GM23338 (cell line): ENCODE measurements around the gene ADAMTS17. TPM values are rescaled to one million over a fixed set of nuclear protein-coding genes. Genes with fewer than 3 reads are reported as not detected.

Experiments used
- ATAC-seq: fragments of 200-7000 bp; cut with Tn5 transposase; 3 replicates; pipeline ENCODE4 v1.9.1; 2020
- DNase-seq: peaks from one replicate; pipeline ENCODE4 v3.0.0-alpha.2; 2015; ENCODE audit warnings: low spot score
- H2AFZ ChIP-seq: fragments of 200-600 bp; sonication (generic); 2 replicates; pipeline ENCODE4 v1.8.0; 2016; ENCODE audit warnings: antibody characterized with exemption, mild to moderate bottlenecking, moderate library complexity
- H3F3A ChIP-seq: fragments of 200-600 bp; sonication (generic); replicated peaks from 2 replicates; pipeline ENCODE4 v1.8.0; 2017; ENCODE audit warnings: antibody characterized with exemption, mixed run types, low read depth
- H3K27ac ChIP-seq: fragments of 200-600 bp; sonication (generic); 2 replicates; pipeline ENCODE4 v1.6.1; 2016; ENCODE audit warnings: low read depth
- H3K27me3 ChIP-seq: fragments of 200-600 bp; sonication (generic); 2 replicates; pipeline ENCODE4 v1.8.0; 2016; ENCODE audit warnings: mild to moderate bottlenecking, mixed run types, moderate library complexity; ENCODE audit not compliant: insufficient read depth
- H3K36me3 ChIP-seq: fragments of 200-600 bp; sonication (generic); 2 replicates; pipeline ENCODE4 v1.8.0; 2016; ENCODE audit warnings: mild to moderate bottlenecking; ENCODE audit not compliant: insufficient read depth
- H3K4me1 ChIP-seq: fragments of 200-600 bp; sonication (generic); 2 replicates; pipeline ENCODE4 v1.8.0; 2016; ENCODE audit warnings: mild to moderate bottlenecking, moderate library complexity; ENCODE audit not compliant: insufficient read depth
- H3K4me2 ChIP-seq: fragments of 200-600 bp; sonication (generic); 2 replicates; pipeline ENCODE4 v1.7.1; 2017; ENCODE audit warnings: mixed run types
- H3K4me3 ChIP-seq: fragments of 200-600 bp; sonication (generic); 2 replicates; pipeline ENCODE4 v1.6.1; 2016; ENCODE audit warnings: mixed run types
- H3K79me2 ChIP-seq: fragments of 200-600 bp; sonication (generic); replicated peaks from 2 replicates; pipeline ENCODE4 v1.8.0; 2017; ENCODE audit warnings: mild to moderate bottlenecking; ENCODE audit not compliant: insufficient read depth
- H3K9me2 ChIP-seq: fragments of 200-600 bp; sonication (generic); 2 replicates; pipeline ENCODE4 v1.8.0; 2017; ENCODE audit not compliant: insufficient read depth
- H4K20me1 ChIP-seq: fragments of 200-600 bp; sonication (generic); replicated peaks from 2 replicates; pipeline ENCODE4 v1.8.0; 2017; ENCODE audit warnings: mild to moderate bottlenecking; ENCODE audit not compliant: insufficient read depth
- H3K27ac Mint-ChIP-seq: 2 replicates; pipeline ENCODE4 v1.8.0; 2020; ENCODE audit warnings: inconsistent platforms, mild to moderate bottlenecking, moderate library complexity, mixed read lengths
- H3K27me3 Mint-ChIP-seq: 3 replicates; pipeline ENCODE4 v1.8.0; 2022; ENCODE audit warnings: low read depth, mild to moderate bottlenecking, moderate library complexity, mixed read lengths, inconsistent platforms; ENCODE audit not compliant: insufficient read depth, poor library complexity
- H3K36me3 Mint-ChIP-seq: 3 replicates; pipeline ENCODE4 v1.8.0; 2021; ENCODE audit warnings: low read depth, mild to moderate bottlenecking, inconsistent platforms, moderate library complexity, mixed read lengths
- H3K4me1 Mint-ChIP-seq: 3 replicates; pipeline ENCODE4 v1.8.0; 2020; ENCODE audit warnings: mild to moderate bottlenecking, inconsistent platforms, mixed read lengths
- H3K4me3 Mint-ChIP-seq: 3 replicates; pipeline ENCODE4 v1.8.0; 2021; ENCODE audit warnings: moderate library complexity, mild to moderate bottlenecking, inconsistent platforms, mixed read lengths
- H3K9me3 Mint-ChIP-seq: 3 replicates; pipeline ENCODE4 v1.8.0; 2020; ENCODE audit warnings: moderate library complexity, mild to moderate bottlenecking, inconsistent platforms, mixed read lengths
- CREB1 ChIP-seq: fragments of 250-450 bp; sonication (Bioruptor Pico); IDR thresholded peaks from 2 replicates; pipeline ENCODE4 v1.5.0; 2020; ENCODE audit warnings: low read depth, mild to moderate bottlenecking, moderate library complexity
- EZH2phosphoT487 ChIP-seq: fragments of 200-600 bp; sonication (generic); IDR thresholded peaks from one replicate; pipeline ENCODE4 v1.8.1; 2018; ENCODE audit warnings: antibody characterized with exemption; ENCODE audit not compliant: unreplicated experiment
- JUNB ChIP-seq: IDR thresholded peaks from one replicate; pipeline ENCODE4 v1.6.1; 2016; ENCODE audit warnings: antibody characterized with exemption; ENCODE audit not compliant: unreplicated experiment
- NANOG ChIP-seq: IDR thresholded peaks from 2 replicates; pipeline ENCODE4 v1.6.1; 2016; ENCODE audit warnings: antibody characterized with exemption, borderline replicate concordance
- REST ChIP-seq: IDR thresholded peaks from one replicate; pipeline ENCODE4 v1.6.1; 2018; ENCODE audit warnings: antibody characterized with exemption; ENCODE audit not compliant: unreplicated experiment
- STAT1 ChIP-seq: IDR thresholded peaks from one replicate; pipeline ENCODE4 v1.6.1; 2016; ENCODE audit warnings: antibody characterized with exemption; ENCODE audit not compliant: unreplicated experiment
- ZNF114 ChIP-seq: fragments of 250-450 bp; sonication (Bioruptor Pico); IDR thresholded peaks from 2 replicates; pipeline ENCODE4 v1.5.0; 2020; ENCODE audit warnings: mild to moderate bottlenecking, moderate library complexity
- polyA plus RNA-seq: library from polyadenylated mRNA; unstranded; fragments of >200 nt; fragmentation: Nextera tagmentation; extraction: Ambion mirVana; gene quantifications from 2 replicates; pipeline ENCODE4 v1.2.1, GENCODE V29; 2016
- total RNA-seq: library from RNA; depleted of rRNA; stranded (reverse); fragments of >200 nt; shearing (Covaris generic); gene quantifications from 2 replicates; pipeline ENCODE4 v1.2.3, GENCODE V29; 2014
- TF ChIP-seq, protein P1 (sequence below), 2 experiments: fragments of 200-600 bp in 1 of 2; sonication (generic) in 1 of 2; conservative IDR thresholded peaks; 2 replicates each; pipeline versions ENCODE4 v1.5.1 to v1.6.1; 2016 to 2017; ENCODE audit warnings: antibody characterized with exemption in 2 of 2, low read depth in 2 of 2, mild to moderate bottlenecking in 2 of 2, moderate library complexity in 1 of 2

Gene ADAMTS17
- total and polyA plus RNA-seq, 2 experiments from 2014 or later: 0.60 to 3.8 TPM

GRCh38 chr15:100171411-100171810 is 170.4 kb downstream of the ADAMTS17 start (continued):
- TF ChIP-seq REST: no peak
- no peak for TF ChIP-seq ZNF114 (CRISPR knock-in tag)
- TF ChIP-seq, protein P1, sequence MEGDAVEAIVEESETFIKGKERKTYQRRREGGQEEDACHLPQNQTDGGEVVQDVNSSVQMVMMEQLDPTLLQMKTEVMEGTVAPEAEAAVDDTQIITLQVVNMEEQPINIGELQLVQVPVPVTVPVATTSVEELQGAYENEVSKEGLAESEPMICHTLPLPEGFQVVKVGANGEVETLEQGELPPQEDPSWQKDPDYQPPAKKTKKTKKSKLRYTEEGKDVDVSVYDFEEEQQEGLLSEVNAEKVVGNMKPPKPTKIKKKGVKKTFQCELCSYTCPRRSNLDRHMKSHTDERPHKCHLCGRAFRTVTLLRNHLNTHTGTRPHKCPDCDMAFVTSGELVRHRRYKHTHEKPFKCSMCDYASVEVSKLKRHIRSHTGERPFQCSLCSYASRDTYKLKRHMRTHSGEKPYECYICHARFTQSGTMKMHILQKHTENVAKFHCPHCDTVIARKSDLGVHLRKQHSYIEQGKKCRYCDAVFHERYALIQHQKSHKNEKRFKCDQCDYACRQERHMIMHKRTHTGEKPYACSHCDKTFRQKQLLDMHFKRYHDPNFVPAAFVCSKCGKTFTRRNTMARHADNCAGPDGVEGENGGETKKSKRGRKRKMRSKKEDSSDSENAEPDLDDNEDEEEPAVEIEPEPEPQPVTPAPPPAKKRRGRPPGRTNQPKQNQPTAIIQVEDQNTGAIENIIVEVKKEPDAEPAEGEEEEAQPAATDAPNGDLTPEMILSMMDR (conservative IDR thresholded peaks at IDR 0.05; ENCODE audit: low read depth in 2 of 2): no peak
- no peak for TF ChIP-seq CREB1 (CRISPR knock-in tag)

GRCh38 chr15:100170291-100171210 is 171.2 kb downstream of the ADAMTS17 start:
- no peak for DNase-seq
- Mint-ChIP-seq H3K27me3 (no peaks in the 10 kb centered on the region), H3K27ac (no peak overlapping the region), H3K4me1 (no peaks in the 10 kb centered on the region; the same call in 2 of the 3 replicates), H3K4me3 (no peak overlapping the region), H3K36me3 (no peaks in the 10 kb centered on the region; the same call in 2 of the 3 replicates), H3K9me3 (peaks cover 4% of the 10 kb centered on the region; the same call in 2 of the 3 replicates)
- Histone ChIP-seq H2AFZ (no peak overlapping the region), H3K4me3 (no peak overlapping the region), H3K79me2 (no peaks in the 10 kb centered on the region), H3K27ac (no peak overlapping the region), H3K4me2 (no peak overlapping the region), H3K9me2 (no peaks in the 10 kb centered on the region; the same call in 1 of the 2 replicates), H3K27me3 (no peaks in the 10 kb centered on the region), H3K36me3 (peaks cover 16% of the 10 kb centered on the region; the same call in 1 of the 2 replicates), H3F3A (no peaks in the 10 kb centered on the region), H4K20me1 (no peaks in the 10 kb centered on the region), H3K4me1 (no peaks in the 10 kb centered on the region)
- TF ChIP-seq STAT1 (no peak), NANOG (no peak), JUNB (no peak), CREB1 (CRISPR knock-in tag) (no peak), EZH2phosphoT487 (no peak)
- TF ChIP-seq, protein P1 (conservative IDR thresholded peaks at IDR 0.05; ENCODE audit: low read depth in 2 of 2): no peak
- ATAC-seq: no peak
